Transverse colon (tissue), 4 donors: Measurements from ENCODE around the gene PDZD2. TPM values are rescaled to one million over a fixed set of nuclear protein-coding genes. Genes with fewer than 3 reads are reported as not detected.

Experiments
- DNase-seq: peaks from one replicate; pipeline ENCODE4 v3.0.0-alpha.2; 2019
- H3K27ac ChIP-seq, 4 donors: fragments of 200-600 bp; sonication (generic); 2 replicates each; pipeline ENCODE4 v1.5.1; 2016 to 2018; ENCODE audit warnings: inconsistent platforms in 4 of 4
- H3K27me3 ChIP-seq: fragments of 200-600 bp; sonication (generic); 2 replicates; pipeline ENCODE4 v1.5.1; 2017; ENCODE audit warnings: inconsistent platforms
- H3K36me3 ChIP-seq, 4 donors: fragments of 200-600 bp; sonication (generic); 2 replicates each; pipeline ENCODE4 v1.5.1; 2017 to 2019; ENCODE audit warnings: inconsistent platforms in 4 of 4
- H3K4me1 ChIP-seq, 4 donors: fragments of 200-600 bp; sonication (generic); 2 replicates each; pipeline ENCODE4 v1.5.1; 2017 to 2020; ENCODE audit warnings: inconsistent platforms in 4 of 4
- H3K4me3 ChIP-seq, 4 donors: fragments of 200-600 bp; sonication (generic); 1 replicate in 1 of 4; 2 replicates in 3 of 4; pipeline versions ENCODE4 v1.5.1 to v1.6.1; 2017 to 2019; ENCODE audit warnings: inconsistent platforms in 4 of 4
- H3K9me3 ChIP-seq, 2 donors: fragments of 200-600 bp; sonication (generic); 2 replicates each; pipeline ENCODE4 v1.5.1; 2017 to 2019; ENCODE audit warnings: inconsistent platforms in 2 of 2
- EP300 ChIP-seq: sonication (generic); formaldehyde crosslinking; IDR thresholded peaks from one replicate; pipeline ENCODE4 v1.6.1; 2017; ENCODE audit warnings: antibody characterized with exemption, low read depth
- POLR2A ChIP-seq: fragments of 450-650 bp; IDR thresholded peaks from one replicate; pipeline ENCODE4 v1.6.1; 2016; ENCODE audit warnings: antibody characterized with exemption, mild to moderate bottlenecking, moderate library complexity
- POLR2AphosphoS5 ChIP-seq, 3 donors: sonication (generic); formaldehyde crosslinking; IDR thresholded peaks; one replicate each; pipeline ENCODE4 v1.6.1; 2016; ENCODE audit warnings: antibody characterized with exemption in 3 of 3
- WGBS, 2 donors: methylation state at CpG; one replicate each; pipeline ENCODE4 v1.1.5; 2018; ENCODE audit warnings: low coverage in 1 of 2; 5-methylcytosine and 5-hydroxymethylcytosine counted together
- in situ Hi-C, 4 donors: fragments of 200-750 bp; cut with MboI; loops; one replicate each; pipeline versions ENCODE4 v1.15.0 to v1.15.1; 2017; ENCODE audit warnings: low sequenced_read_pairs in 3 of 4, low pct_ligation_motif_present in 1 of 4, low pct_unique_long_range_greater_than_20kb in 1 of 4
- intact Hi-C: fragments of 100-400 bp; cut with DNase I; formaldehyde crosslinking; loops from one replicate; pipeline ENCODE4 v1.15.1; 2023; ENCODE audit warnings: low total_unique reads
- total RNA-seq, 4 donors: library from RNA; depleted of rRNA; stranded (reverse); fragments of >200 nt; gene quantifications; one replicate each; pipeline ENCODE4 v1.1.0, GENCODE V29; 2016
- TF ChIP-seq, protein P1 (sequence below), 5 experiments: fragments of 200-600 bp in 3 of 5; fragments of 450-650 bp in 2 of 5; sonication (generic) in 3 of 5; IDR thresholded peaks; 1 replicate in 2 of 5; 2 replicates in 3 of 5; pipeline ENCODE4 v1.5.1; 2016 to 2017; ENCODE audit warnings: antibody characterized with exemption in 5 of 5, inconsistent platforms in 3 of 5, mild to moderate bottlenecking in 2 of 5, moderate library complexity in 1 of 5

PDZD2 gene
- total RNA-seq, 4 donors from 2014 or later: 2.0 to 3.7 (median 2.8) TPM

DNA sequence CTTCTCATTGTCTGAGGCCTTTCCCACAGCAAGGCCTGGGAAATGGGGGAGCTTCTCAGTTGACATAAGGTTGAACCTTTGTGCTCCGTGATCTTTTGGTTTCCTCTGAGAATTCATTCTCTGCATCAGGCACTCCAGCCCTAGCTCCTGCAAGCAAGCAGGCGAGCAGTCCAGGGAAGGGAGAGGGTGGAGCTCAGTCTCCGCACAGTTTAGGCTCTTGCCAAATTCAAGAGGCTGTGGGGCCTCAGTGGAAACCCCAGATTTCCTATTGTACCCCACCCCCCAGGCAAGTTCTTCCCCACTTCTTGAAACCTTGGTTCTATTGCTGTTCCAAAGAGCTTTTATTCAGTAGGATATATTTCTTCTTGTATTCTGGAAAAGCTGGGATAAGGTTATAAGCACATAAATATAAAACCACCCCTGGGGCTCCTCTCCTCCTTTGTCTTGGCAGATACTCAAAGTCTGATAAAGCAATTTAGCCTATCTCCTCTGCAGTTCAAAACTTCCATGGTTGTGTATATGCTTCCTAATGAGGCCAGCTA, 147.2 kb downstream of the PDZD2 start:
- H3K27ac ChIP-seq: no peak overlapping the region
- H3K27me3 ChIP-seq: no peaks in the 10 kb centered on the region
- no peak for DNase-seq
- TF ChIP-seq, protein P1, sequence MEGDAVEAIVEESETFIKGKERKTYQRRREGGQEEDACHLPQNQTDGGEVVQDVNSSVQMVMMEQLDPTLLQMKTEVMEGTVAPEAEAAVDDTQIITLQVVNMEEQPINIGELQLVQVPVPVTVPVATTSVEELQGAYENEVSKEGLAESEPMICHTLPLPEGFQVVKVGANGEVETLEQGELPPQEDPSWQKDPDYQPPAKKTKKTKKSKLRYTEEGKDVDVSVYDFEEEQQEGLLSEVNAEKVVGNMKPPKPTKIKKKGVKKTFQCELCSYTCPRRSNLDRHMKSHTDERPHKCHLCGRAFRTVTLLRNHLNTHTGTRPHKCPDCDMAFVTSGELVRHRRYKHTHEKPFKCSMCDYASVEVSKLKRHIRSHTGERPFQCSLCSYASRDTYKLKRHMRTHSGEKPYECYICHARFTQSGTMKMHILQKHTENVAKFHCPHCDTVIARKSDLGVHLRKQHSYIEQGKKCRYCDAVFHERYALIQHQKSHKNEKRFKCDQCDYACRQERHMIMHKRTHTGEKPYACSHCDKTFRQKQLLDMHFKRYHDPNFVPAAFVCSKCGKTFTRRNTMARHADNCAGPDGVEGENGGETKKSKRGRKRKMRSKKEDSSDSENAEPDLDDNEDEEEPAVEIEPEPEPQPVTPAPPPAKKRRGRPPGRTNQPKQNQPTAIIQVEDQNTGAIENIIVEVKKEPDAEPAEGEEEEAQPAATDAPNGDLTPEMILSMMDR (IDR thresholded peaks at IDR 0.05): no peak
- TF ChIP-seq POLR2A: no peak
- 68% methylated on average over 3 of the region's 3 CpGs; no CpG with 5 or more reads in 1 of the 2 donors for WGBS, 2 donors
- H3K4me1 ChIP-seq: no peaks in the 10 kb centered on the region
- no peaks in the 10 kb centered on the region for H3K36me3 ChIP-seq
- intact Hi-C loops: no loop called here
- in situ Hi-C loops: no loop called here
- H3K9me3 ChIP-seq: no peaks in the 10 kb centered on the region
- H3K4me3 ChIP-seq: no peak overlapping the region

DNA sequence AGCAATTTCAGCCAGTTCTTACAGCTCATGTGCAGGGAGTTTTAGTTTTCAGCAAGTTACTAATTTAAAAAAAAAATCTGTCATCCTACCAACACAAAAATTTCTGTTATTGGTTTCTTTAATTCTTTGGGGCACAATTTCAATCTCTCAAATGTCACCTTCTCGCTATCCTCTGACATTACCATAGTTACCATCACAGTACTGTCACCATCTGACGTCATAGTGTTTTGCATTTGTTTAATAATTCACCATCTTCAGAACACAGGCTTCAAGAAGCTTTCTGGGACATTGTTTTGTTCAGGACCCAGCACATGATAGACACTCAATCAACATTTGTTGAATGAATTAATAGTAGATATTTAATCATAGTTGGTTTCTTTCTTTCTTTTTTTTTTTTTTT, 155.1 kb downstream of the PDZD2 start:
- Histone ChIP-seq H3K27ac (no peak overlapping the region), H3K36me3 (no peaks in the 10 kb centered on the region), H3K27me3 (no peaks in the 10 kb centered on the region), H3K4me3 (no peak overlapping the region), H3K4me1 (no peaks in the 10 kb centered on the region), H3K9me3 (no peaks in the 10 kb centered on the region)
- no peak for TF ChIP-seq POLR2A
- DNase-seq: no peak
- intact Hi-C loops: no loop called here
- in situ Hi-C loops: no loop called here
- 54 to 62% methylated on average over 2 of the region's 2 CpGs for WGBS, 2 donors

DNA sequence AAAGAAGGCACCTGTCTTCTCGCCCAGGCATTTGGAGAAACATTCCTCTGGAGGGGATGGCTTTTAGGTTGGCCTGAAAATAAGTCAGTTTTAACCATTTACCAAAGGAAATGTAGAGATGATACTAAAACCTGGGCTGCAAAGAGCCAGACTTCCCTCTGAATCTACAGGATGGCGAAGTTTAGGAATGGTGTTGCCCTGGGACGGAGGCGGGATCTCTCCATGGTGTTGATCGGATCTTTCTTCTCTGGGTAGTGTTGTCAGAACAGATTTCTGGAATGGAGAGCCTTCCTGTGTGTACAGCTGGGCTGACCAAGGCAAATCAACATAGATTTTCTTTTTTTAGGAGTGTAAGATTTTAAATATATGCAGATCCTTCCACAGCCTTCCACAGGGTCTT, 159.2 kb downstream of the PDZD2 start:
- DNase-seq: no peak
- TF ChIP-seq EP300: no peak
- TF ChIP-seq POLR2A: no peak
- TF ChIP-seq, protein P1 (IDR thresholded peaks at IDR 0.05): no peak
- H3K4me3 ChIP-seq: no peak overlapping the region
- H3K27ac ChIP-seq: no peak overlapping the region
- in situ Hi-C loops: no loop called here
- H3K36me3 ChIP-seq: no peaks in the 10 kb centered on the region
- 67 to 85% methylated on average over 1 to 5 of the region's 5 CpGs for WGBS, 2 donors
- intact Hi-C loops: no loop called here
- no peaks in the 10 kb centered on the region for H3K9me3 ChIP-seq
- no peaks in the 10 kb centered on the region for H3K4me1 ChIP-seq
- H3K27me3 ChIP-seq: peaks cover 5% of the 10 kb centered on the region

DNA sequence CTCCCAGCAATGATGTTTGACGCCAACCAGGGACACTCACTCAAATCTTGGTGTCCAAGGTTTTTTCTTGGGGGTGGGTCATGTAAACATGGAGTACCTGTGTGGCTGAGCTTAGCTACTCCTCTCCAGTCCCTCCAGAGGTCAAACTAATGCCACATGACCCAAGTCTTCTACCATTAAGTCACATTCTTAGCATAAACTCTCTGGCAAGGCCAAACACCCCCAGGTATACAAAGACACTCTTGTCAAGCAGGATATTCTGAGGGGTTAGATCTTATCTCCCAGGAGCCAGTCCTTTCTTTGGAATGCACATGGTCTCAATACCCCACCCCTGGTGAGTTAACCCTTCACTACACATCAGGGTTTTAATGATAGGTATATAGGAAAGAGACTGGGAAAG, 161.4 kb downstream of the PDZD2 start:
- 50 to 100% methylated on average over 1 of the region's 1 CpG for WGBS, 2 donors
- in situ Hi-C loops (loop anchor here (10.0 to 25.0 kb wide), 4 partner anchors 213 to 262 kb away; no protein-coding TSS in a partner anchor), intact Hi-C loops (no loop called here)
- Histone ChIP-seq H3K27ac (no peak overlapping the region), H3K9me3 (no peaks in the 10 kb centered on the region), H3K27me3 (peaks cover 5% of the 10 kb centered on the region), H3K4me3 (no peak overlapping the region), H3K4me1 (no peaks in the 10 kb centered on the region), H3K36me3 (no peaks in the 10 kb centered on the region)
- TF ChIP-seq POLR2AphosphoS5 (IDR thresholded peaks at IDR 0.05) (no peak), EP300 (no peak), POLR2A (no peak)
- TF ChIP-seq, protein P1 (IDR thresholded peaks at IDR 0.05): no peak
- no peak for DNase-seq

DNA sequence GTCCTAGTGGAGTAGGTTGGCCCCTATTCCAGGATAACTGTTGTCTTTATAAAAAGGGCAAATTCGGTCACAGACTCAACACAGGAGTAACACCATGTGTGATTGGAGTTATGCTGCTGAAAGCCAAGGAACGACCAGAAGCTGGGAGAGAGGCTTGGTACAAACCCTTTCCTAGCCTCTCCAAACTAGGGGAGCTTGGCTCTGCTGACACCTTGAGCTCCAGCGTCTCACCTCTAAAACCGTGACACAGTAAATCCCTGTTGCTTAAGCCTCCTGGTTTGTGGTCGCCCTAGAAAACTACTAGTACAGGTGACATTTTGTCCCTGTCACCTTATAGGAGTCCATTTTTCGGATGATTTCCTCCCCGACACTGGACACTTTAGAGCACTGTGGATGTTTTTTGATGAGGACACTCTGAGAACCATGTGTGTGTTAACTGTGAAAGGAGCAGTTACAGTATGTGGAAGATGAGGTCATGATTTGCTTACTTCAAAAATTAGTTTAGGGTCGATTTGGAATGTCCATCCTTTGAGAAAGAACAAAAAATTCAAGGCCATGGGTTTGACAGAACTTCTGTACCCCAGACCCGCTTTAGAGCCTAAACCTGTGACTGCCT, 167.0 kb downstream of the PDZD2 start:
- Histone ChIP-seq H3K27ac (no peak overlapping the region), H3K9me3 (no peaks in the 10 kb centered on the region), H3K4me1 (no peaks in the 10 kb centered on the region), H3K27me3 (peaks cover 1% of the 10 kb centered on the region), H3K36me3 (no peaks in the 10 kb centered on the region), H3K4me3 (no peak overlapping the region)
- no peak for TF ChIP-seq POLR2A
- DNase-seq: no peak
- WGBS, 2 donors: 64 to 76% methylated on average over 6 to 9 of the region's 9 CpGs
- intact Hi-C loops: loop anchor here (5.0 kb wide), 1 partner anchor 224 kb away; no protein-coding TSS in a partner anchor
- in situ Hi-C loops: loop anchor here (10.0 to 25.0 kb wide), 4 partner anchors 219 to 256 kb away; no protein-coding TSS in a partner anchor
